Stimulated activated CD8-positive, alpha-beta memory T cell treated with anti-CD3 and anti-CD28 coated beads, Interleukin-12 subunit alpha, Interleukin-12 subunit beta, amount 100 ng/mL, for 4 hours (primary cell): ENCODE measurements around the gene GFPT2.

Experiments
- DNase-seq: peaks from one replicate; pipeline ENCODE4 v3.0.0-alpha.2; 2020; ENCODE audit warnings: low read depth

The GFPT2 gene

GRCh38 chr5:180332861-180333260 lies 20.3 kb downstream of the GFPT2 start:
- DNase-seq: no peak

GRCh38 chr5:180332051-180332517 lies 21.1 kb downstream of the GFPT2 start:
- DNase-seq: no peak

DNA sequence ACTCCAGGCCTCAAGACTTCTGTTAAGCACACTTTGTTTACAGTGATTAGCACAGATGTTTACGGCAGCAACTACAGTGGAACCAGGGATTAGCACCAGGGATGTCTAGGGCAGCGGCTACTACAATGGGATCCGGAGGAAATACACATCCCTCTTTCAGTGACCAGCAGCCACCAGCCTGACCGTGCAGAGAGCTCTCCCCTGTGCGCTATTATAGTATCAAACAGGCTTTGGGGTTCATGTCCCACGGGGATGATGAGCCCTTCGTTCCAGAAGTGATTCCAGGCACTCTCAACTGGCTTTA lies 21.5 kb downstream of the GFPT2 start:
- no peak for DNase-seq

GRCh38 chr5:180330810-180331646 lies 22.1 kb downstream of the GFPT2 start:
- DNase-seq: no peak

- DNase-seq: no peak
These were observed 22.9 kb downstream of the GFPT2 start for GRCh38 chr5:180330270-180330648.

DNA sequence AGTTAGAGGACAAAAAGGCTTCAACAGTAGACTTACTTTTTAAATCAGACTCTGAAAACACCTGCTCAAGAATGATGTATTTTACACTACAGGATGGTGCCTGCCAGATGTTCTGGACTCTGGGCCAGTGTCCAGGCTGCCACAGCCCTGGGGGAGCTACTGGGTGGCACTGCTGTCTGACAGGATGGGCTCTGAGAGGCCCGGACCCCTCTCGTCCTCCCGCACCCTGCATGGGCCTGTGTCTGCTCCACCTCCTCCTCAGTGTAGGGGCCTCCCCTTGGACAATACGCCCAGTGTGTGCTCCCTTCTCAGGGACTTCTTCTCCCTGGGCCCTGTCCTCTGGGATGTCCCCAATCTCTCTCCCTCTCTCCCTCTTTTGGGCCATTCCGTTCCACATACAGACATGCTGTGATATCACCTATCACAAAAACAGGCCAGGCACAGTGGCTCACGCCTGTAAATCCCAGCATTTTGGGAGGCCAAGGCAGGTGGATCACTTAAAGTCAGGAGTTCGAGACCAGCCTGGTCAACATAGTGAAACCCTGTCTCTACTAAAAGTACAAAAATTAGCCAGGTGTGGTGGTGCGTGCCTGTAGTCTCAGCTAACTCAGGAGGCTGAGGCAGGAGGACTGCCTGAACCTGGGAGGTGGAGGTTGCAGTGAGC lies 23.4 kb downstream of the GFPT2 start:
- DNase-seq: no peak

GRCh38 chr5:180329138-180329435 lies 24.0 kb downstream of the GFPT2 start:
- no peak for DNase-seq

DNA sequence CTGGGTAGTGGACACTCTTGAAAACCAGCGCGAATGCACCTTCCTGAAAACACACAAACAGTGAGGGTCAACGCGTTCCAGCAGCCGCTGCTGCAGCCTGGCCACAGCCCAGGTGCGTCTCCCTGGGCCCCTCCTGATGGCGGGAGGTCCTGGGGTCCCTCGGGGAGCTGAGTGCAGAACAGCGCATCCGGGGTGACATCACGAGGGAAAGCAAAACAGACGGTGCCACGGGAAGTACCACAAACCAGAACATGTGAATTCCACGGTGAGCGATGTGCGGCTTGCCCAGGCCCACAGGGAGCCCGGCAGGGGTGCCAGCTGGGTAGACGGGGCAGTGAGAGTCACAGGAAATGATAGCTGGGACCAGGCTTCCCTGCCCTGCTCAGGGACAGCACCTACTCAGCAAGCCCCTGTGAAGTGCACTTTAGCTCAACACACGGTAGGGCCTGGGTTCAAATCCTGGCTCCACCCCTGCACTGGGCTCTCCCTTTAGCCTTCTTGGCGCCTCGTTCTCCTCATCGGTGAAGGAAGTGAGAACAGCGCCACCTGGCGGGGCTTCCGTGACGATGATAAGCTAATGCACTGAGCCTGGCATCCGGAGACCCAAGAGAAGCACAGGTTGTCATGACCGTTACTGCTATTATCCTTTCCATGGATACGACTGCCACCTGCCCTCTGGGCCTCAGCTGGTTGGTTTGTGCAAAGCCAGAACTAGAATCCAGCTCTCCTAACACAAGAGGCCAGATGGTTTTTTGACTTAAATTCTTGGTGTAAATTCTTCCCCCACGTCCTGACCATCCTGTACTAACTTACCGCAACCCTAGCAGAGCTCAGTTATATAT lies 24.6 kb downstream of the GFPT2 start:
- peak; percentile 53 for DNase-seq

DNA sequence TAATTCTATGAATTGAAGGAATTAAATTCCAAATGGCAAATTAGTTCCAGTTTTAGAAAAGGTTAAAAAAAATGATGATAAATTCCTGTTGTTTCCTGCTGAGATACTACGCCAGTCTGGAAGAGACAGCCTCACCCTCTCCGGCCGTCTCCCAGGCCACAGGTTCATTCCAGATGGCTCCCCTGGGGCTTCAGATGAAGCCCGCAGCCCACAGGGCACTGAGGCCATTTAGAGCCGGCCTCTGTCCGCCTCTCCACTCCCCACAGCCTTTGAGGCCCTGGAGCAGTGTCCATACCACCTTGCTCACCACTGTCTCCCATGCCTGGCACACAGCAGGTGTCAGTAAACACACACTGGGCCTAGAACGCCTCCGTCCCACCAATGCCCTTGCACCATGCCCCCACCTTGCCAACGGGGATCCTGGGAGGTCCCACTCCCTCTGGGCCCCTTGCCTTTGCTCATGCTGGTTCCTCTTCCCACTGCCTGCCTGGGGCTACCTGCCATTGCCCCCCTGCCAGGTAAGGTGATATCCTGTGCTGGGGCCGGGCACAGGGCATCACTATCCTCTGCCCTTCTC lies 26.1 kb downstream of the GFPT2 start:
- no peak for DNase-seq

- no peak for DNase-seq
These were observed 28.6 kb downstream of the GFPT2 start for GRCh38 chr5:180324601-180324950.

DNA sequence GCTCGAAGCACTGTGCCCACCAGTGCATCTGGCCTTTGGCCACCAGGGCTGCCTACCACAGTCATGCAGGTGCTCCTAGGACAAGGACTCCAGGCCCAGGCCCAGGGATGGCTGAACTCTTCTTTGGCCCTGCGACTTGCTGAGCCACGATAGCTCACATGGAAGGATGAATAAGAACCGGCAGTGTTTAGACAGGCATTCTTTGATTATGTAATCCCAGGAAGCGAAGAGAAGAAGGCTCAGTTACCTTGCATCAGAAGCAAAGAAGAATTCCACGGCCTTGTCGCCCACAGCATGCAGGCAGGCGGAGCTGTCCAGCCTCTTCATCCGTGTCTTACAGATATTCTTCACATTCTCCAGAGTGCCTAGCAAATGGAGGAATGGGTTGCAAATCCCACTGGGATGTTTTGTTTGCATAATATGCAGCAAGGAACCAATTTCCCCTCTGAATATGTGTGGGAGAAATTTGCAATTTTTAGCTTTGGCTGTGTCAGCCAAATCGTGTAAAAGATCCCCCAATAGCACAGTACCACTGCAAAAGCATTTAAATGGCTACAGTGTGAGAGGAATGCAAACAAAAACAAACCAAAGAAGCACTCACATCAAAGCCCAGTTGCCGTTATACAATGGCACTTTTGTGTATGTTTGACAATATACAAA lies 29.1 kb downstream of the GFPT2 start:
- DNase-seq: no peak

- DNase-seq: no peak
These were observed 30.0 kb downstream of the GFPT2 start for GRCh38 chr5:180323160-180323559.

GRCh38 chr5:180318456-180319089 lies 34.6 kb downstream of the GFPT2 start:
- DNase-seq: no peak

DNA sequence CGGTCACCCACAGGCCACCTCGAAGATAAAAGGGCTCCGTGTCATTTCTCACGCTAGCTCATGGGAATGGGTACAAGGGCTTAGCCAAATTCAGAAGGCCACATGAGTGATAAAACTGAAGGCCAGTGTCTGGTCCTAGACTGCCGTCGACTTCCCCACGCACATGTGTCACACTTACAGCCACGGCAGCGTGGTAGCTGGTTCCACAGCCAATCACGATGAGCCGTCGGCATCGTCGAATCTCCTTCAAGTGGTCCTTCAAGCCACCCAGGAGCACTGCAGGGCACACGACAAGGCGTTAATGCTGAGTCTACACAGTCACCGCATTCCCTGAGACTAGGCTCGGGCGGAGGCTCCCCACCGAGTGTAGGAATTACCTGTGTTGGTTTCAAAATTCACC lies 36.5 kb downstream of the GFPT2 start:
- no peak for DNase-seq

GRCh38 chr5:180315762-180316212 lies 37.3 kb downstream of the GFPT2 start:
- DNase-seq: peak; percentile 53

- DNase-seq: no peak
These were observed 39.2 kb downstream of the GFPT2 start for GRCh38 chr5:180313677-180314505.

DNA sequence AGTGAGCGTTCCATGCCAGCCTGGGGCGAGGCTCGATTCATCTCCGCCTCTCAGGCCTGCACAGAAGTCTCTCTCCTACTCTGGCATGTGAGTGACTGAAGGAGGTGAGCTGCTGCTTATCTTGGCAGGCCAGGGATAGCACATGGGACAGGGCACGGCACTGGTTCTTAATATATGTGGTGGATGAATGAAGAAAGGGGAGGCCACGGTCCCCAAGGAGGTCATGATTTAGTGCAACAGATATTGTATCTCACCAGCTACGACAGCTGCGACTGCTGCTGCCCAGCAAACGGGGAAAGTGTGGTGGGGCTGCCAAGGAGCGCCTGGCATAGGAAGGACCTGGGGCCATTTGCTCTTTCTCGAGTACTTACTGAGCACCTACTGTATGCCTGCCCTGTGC lies 41.9 kb downstream of the GFPT2 start:
- no peak for DNase-seq

DNA sequence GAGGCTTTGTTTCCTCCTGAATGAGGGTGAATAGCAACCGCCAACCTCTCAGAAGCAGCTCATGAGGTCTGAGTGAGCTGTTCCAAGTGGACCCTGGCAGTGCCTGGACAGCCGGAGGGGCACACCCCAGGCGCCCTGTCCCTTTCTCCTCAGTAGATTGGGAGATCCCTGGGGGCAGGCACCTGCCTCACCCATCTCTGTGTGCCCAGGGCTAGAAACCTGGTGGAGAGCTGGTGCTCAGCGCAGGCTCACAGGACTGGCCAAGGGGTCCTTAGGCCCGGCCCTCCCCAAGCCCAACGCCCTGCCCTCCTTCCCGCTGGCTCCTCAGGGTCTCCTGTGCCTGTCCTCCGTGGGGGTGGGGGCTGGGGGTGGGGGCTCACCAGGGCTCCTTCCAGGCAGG lies 46.3 kb downstream of the GFPT2 start:
- no peak for DNase-seq

- DNase-seq: no peak
These were observed 47.7 kb downstream of the GFPT2 start for GRCh38 chr5:180305481-180305880.

DNA sequence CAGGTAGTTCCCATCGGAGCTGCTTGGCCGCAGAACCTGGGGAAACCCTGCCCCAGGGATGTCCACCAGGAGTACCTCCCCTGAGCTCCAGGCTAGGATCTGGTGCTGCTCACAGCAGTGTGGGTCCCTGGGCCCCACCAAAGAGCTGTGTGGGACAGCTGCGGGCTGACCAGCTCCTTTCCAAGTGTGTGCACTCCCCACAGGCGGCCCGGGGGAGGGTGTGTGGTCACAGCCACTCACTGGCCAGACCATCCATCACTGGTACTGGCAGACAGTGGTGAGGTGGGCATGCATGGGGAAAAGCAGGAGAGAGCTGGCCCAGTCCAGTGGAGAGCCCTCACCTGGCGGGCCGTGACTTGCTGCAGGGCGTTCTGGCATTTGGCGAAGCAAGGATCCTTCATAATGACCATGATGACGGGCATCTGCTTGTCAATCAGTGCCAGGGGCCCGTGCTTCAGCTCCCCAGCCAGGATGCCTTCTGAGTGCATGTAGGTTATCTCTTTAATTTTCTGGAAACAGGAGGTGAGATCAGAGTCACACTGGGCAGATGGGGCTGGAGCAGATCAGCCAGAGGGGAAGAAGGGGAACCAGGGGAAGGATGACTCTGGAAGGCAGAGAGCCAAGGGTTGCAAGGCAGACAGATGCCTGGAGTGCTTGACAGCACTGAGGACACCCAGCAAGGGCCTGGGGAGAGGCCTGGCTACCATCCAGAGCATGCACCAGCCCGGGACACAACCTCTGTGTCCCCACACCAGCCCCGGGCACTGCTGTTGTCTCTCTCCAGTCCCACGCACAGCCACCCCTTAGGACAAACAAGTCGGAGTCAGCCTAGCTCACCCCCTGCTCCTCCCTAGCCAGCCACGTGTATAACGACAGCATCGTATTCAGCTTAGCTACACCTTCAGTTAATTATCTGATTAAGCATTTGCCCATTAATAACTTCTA lies 48.4 kb downstream of the GFPT2 start:
- no peak for DNase-seq
